Stimulated activated CD4-positive, alpha-beta T cell treated with anti-CD3 and anti-CD28 coated beads, Interleukin-1b, Interleukin-23, amount 100 ng/mL, for 1 hour (primary cell): ENCODE measurements around the gene NXN.
"Not testable (repeated sequence)": the region's sequence is repeated elsewhere in the genome, so short reads cannot be mapped to it uniquely, and the experiment has no call there.

Experiments
- DNase-seq, 2 donors: peaks; one replicate each; pipeline ENCODE4 v3.0.0-alpha.2; 2020; ENCODE audit warnings: low read depth in 2 of 2

Gene NXN

DNA sequence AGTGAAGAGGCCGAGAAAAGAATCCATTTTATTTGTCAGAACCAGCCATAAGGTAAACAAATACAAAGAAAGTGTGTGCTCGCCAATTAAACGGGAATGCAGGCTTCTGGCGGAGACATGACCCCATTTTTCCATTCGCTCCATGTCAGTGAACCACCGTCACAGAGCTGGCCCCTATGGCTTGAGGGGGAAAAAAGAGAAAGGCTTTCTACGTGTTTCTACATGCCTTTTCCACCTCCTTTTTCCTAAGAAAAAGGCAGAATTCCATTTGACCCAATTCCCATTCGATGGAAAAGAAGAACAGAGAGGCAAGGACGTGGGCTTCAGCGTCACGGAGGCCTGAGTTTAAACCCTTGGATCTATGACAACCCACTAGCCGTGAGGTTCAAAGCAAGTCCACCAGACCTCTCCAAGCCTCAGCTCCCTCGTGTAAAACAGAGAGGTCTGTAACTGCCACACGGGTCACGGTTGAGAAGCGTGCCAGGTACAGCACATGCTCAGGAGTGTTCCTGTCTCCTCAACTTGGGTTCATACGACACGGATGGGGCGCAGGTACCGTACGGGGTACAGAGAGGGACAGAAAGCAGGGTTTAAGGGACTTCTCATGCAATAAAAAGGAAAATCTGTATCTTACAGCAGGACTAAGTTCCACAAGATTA, 91.9 kb downstream of the NXN start:
- no peak for DNase-seq

DNA sequence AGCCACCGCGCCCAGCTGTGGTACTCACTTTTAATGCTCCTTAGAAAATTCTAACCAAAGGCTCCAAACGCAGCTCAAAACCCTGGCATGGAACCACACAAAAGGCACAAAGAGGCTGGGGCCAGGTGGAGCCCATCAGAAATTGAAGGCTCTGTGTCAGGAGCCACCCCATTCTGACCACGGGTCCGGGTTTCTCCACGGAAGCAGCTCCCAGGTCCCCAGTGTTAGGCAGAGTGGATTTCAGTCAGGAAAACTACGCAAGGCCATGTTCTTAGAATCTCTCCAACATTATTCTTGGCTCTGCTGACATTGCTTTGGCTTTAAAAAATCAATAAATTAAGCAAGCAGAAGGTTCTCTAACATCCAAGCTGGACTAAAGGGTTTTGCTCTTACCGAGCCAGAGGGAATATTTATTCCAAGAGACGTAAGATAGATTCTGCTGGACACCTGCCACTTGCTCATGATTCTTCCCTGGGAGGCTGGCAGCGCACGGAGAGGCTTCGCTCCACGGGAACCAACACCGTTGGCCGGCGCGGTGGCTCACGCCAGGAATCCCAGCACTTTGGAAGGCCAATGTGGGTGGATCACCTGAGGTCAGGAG, 93.5 kb downstream of the NXN start:
- no peak for DNase-seq

DNA sequence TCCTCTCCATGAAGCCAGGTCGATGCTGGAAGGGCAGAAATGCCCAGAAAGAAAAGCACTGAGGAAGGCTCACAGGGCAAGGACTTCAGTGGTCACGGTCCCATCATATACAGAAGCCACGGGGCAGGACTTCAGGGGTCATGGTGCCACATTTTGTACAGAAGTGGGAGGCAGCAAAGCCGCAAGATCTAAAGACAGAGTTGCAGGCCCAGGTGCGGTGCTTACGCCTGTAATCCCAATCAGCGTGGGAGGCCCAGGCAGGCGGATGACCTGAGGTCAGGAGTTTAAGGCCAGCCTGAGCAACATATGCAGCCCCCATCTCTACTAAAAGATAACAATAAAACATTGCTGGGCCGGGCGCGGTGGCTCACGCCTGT, 96.0 kb downstream of the NXN start:
- no peak for DNase-seq

DNA sequence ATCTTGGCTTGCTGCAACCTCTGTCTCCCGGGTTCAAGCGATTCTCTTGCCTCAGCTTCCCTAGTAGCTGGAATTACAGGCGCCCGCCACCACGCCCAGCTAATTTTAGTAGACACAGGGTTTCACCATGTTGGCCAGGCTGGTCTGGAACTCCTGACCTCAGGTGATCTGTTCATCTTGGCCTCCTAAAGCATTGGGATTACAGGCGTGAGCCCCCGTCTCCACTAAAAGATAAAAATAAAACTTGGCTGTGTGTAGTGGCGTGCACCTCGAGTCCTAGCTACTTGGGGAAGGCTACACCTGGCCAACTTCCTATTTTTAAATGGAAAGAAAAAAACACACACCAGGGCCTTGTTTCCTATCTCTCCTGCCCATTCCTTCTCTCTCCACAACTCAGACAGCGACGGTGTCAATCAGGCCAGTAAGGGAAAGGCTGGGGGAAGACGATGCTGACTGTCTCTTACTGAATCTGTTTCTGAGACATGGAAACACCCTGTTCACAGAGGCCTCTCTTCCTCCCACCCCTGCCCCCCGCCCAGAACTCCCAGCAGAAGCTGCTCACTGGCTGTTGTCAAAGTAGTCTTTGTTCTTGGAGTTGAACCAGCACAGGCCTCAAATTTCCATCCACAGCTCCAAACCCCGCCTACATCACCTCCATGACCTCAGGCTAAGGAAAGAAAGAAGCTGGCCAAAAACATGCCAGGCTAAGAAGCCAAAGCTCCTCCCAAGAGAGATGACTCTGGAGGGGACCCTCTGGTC, 96.6 kb downstream of the NXN start:
- no peak for DNase-seq

DNA sequence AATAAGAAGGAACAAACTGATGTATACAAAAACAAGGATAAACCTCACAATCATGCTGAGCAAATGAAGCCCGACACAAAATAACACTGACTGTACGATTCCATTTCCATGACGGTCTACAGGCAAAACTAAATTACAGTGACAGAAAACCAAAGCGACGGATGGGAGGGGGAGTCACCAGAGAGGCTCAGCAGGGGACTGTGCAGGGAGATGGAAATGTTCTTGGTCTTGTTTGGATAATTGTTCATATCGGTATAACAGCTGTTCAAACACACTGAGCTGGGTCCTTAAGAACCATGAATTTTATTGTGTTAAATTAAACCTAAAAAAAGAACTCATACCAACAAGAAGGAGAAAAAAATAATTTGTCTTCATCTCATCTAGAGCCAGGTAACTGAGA, 97.8 kb downstream of the NXN start:
- DNase-seq = no peak

DNA sequence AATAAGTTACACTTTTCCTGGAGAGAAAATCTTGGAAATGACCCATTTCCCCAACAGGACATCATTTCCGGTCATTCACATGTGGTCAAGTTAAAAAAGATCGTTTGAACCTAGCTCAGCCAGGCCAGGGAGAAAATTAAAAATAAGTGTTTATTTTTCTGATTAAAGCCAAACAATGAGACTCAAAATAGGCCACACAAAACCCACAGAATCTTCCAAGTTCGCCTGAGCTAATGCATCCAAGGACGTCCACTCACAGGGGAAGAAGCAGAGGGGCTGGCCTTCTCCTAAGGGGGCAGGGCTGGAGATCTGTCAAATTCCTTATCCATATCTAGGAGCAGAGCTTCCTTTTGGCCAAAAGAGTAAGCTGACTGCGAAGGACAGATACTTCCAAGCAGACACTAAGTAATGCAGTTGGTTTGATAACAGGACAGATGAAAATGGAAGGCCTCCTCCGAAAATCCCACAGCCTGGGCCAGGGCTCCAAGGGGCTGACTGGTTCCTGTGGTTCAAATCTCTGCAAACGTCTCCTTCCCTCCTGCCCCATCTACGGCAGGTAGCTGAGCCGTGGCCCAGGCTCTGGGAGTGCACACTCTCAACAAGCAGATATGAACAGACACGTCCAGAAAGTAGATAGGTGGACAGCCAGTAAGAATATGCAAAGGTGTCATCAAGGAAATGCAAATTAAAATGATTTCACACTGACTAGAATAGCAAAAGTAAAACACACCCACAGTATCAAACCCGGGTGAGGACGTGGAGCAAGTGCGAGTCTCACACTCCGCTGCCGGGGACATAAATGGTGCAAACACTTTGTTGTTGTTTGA, 98.9 kb downstream of the NXN start:
- no peak for DNase-seq

DNA sequence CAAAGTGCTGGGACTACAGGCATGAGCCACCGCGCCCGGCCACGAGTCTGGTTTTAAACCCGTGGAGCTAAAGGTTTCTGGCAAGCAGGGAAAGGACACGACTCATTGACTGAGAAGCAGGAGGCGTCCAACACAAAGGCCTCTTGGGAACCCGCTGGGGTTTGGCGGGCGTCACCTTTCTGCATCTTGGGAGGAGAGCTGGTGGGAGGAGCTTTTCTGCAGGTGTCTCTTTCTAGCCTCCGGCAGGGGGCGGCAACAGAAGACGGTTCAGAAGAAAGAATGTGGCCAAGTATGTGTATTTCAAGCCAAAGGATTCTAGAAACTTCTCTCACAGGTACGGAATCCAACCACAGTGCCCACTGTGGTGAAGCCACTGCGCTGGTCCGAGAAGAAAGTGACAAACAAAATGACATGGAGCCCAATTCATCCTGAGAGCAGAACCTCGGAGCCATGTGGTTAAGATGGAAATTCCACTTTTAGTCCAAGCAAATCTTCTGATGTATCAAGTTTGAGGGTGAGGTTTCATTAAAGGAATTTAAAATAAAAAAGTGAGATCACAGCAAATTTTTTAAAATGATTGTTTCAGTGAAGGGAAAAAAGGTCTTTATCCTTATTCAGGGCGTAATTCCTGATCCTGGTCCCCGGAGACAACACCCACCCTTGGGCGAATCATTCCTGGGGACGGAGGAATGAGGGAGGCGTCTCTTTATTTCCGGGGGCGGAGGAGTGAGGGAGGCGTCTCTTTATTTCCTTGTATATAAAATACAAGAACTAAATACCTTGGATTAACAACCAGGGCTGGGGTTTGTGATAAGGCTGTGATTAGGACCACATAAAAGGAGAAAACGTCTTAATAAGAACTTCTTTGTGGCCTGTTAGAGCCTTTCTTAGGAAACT, 99.8 kb downstream of the NXN start:
- peak; percentile 21 to 37 for DNase-seq

DNA sequence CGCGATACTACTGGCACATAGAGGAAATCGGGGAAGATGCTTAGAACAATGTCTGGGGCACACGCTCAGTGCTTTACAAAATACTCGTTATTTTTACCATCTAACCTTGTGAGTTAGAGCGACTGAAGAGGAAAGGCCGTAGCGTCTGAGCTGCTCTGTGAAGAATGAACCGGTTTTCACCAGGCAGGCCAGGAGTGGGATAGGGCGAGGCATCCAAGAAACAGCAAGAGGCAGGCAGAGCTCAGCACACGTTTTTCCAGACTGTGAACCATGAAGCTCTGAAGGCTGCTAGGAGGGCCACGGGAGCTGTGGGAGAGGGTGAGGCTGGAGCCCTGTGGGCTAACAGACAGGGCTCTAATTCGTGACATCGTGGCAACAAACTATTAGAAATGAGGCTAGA, 101.9 kb downstream of the NXN start:
- DNase-seq = no peak

DNA sequence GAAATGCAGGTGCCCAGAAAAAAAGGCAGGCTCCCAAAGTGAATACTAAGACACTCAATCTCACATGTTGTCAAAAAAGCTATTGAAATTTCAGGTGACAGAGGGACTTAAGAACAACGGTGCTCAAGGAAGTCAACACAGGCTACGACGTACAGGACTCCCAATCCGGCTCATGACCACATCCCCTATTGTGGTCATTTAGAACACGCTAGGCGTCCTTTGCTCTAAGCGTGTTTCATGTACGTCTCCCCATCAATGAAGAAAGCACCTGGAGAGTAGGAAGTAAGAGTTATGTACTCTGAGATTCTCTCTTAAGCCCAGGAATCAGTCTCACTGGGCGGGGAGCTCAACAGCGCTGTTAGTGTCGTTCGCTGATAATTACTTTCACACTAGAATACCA, 103.3 kb downstream of the NXN start:
- DNase-seq = no peak

DNA sequence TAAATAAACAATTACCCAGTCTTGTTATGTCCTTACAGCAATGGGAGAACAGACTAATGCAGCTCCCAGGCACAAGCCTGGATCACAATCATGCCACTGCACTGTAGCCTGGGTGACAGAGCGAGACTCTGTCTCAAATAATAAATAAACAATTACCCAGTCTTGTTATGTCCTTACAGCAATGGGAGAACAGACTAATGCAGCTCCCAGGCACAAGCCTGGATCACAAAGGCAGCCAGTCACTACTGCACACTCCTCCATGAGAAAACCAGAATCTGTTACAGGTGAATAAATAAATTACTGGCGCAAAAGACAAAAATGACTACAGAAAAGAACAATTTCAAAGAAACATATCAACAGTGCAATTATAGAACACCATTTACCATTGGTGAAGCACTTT, 105.0 kb downstream of the NXN start:
- DNase-seq = not testable (repeated sequence)

DNA sequence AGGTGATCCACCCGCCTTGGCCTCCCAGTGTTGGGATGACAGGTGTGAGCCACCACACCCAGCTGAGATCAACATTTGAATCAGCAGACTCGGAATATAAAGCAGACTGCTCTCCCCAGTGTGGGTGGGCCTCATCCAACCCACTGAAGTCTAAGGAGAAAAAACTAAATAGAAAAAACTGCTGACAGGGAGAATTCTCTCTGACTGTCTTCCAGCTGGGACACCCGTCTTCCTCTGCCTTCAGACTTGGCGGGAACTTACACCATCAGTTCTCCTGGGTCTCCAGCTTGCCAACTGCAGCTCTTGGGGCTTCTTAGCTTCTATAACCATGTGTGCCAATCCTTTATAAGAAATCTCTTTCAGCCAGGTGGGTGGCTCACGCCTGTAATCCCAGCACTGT, 106.7 kb downstream of the NXN start:
- no peak for DNase-seq

DNA sequence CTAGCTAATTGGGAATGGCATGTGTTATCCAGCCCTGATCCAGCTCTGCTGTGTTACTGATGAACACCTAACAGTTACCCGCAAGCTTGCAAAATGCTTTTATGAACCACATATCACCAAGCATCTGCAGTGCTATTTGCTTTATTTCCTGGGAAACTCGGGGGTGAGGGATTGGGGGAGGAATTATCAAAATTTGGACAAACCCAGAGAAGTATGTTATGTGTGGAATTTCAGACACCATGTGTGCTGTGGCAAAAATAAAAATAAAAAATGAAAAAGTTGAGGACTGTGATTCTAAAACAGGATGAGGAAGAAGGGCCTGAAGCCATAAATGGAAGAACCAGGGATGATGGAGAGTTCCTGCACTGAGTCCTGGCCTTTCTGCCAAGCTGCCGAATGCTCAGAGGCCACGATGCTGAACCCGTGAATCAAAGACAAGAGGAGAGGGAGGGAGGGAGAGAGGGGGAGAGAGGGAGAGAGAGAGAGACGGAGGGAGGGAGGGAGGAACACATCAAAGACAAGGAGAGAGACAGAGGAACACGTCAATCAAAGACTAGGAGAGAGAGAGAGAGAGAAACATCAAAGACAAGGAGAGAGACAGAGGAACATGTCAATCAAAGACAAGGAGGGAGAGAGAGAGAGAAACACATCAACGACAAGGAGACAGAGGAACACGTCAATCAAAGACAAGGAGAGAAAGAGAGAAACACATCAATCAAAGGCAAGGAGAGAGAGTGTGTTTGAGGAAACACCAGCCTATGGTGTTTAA, 107.6 kb downstream of the NXN start:
- DNase-seq = no peak

DNA sequence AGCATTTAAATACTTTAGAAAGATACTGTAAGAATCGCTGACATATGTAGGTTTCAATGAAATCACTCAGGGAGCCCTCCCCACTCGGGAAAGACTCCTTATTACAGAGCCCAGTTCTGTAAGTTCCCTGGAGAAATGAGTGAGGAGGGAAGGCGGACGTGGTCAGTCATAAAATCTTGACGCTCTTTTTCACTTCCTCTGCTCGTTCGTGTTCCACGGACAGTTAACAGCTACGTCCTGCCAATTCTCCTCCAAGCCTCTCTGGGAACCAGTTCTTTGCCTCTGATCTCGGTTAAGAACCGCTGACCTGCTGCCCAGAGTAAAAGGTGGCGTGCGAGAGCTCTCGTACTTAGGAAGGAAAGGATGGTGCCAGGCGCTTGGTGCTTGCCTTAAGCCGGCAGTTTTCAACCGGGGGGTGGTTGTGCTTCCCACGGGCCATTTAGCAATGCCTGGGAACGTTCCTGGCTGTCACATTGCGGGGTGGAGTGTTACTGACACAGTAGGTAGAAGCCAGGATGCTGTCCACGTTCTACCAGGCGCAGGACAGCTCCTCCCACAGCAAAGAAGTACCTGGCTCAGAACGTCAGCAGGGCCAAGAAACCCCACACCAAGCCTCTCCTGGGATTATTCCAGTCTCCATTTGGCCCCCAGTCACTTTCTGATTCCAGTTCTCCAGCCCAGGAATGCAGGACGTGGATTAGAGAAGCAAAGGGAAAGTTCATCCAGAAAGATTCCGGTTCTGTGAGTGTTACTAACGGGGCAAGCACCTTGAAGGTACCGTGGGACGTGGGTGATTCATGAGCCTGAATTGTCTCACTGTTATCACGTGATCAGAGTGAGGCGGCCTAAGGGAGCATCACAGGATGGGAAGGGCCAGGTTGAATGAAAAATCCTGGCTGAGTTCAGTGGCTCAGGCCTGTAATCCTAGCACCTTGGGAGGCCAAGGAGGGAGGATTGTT, 109.7 kb downstream of the NXN start:
- DNase-seq = no peak

DNA sequence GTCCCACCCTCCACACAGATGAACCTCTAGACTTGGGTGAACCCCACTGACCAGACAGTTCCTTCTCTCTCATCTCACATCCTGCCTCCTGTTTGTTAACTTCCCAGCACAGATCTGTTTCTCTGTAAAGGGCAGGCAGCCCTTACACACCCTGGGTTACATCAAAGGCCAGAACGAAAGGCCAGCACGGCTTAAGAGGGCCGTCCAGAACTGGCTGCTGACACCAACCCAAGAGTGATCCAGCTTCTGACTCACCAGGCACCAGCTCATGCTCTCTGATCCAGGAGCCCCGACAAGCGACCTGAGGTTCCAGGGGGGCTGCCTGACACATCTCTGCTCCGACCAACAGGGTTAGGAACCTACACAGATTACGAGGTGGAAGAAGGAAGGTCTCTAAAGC, 110.5 kb downstream of the NXN start:
- DNase-seq = no peak

DNA sequence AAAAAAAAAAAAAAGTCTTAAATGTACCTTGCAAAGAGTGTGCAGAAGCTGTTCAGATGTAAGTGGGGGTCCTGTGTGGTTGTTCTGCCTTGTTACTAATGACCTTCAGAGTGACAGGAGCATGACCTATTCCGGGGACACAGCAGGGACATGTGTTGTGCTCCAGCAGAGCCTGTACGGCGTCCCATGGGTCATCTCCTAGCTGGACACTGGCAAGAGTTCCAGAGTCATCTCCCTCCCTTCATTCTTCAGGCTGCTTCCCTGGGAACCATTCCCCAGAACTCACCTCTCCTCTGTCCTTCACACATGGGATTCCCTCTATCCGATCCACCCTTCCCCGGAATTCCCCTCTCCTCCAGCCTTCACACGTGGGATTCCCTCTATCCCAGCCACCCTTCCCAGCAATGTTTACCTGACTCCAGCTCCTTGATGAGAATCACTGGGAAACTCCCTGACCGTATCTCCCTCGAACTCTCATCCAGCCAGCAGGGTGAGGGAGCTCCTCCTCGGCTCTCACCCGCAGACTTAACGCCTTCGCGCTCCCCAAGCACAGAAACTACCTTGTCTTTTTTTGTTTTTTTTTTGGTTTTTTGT, 111.6 kb downstream of the NXN start:
- DNase-seq = no peak

DNA sequence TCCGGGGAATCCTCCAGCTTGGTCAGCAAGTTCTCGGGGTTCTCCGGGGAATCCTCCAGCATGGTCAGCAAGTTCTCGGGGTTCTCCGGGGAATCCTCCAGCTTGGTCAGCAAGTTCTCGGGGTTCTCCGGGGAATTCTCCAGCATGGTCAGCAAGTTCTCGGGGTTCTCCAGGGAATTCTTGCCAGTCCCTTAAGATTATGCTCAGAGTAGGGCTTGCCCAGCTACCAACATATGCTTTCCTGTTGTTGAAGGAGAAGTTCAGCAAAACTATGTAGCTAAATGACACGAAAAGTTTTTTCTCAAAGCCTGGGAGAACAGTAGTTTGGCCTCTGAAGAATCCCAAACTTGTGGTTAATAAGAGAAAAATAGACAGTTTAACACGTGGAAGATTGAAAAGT, 112.3 kb downstream of the NXN start:
- not testable (repeated sequence) for DNase-seq

DNA sequence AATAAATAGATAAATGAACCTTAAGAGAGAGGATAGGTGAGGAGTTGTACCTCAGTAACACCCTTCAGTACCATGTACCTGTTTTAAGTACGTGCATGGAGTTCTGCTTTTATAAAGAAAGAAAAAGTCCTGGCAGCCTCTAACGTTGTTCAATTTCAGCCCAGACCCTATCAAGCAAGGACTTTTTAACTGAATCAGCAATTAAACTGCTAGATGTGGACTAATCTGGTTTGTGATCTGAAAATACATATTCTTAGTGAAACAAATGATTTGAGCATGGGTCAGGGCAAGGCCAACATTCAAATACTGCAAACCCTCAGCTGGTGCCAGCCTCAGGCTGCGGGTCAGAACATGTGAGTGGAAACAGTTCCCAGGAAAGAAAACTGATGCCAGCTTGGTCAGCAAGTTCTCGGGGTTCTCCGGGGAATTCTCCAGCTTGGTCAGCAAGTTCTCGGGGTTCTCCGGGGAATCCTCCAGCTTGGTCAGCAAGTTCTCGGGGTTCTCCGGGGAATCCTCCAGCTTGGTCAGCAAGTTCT, 112.9 kb downstream of the NXN start:
- no peak for DNase-seq

DNA sequence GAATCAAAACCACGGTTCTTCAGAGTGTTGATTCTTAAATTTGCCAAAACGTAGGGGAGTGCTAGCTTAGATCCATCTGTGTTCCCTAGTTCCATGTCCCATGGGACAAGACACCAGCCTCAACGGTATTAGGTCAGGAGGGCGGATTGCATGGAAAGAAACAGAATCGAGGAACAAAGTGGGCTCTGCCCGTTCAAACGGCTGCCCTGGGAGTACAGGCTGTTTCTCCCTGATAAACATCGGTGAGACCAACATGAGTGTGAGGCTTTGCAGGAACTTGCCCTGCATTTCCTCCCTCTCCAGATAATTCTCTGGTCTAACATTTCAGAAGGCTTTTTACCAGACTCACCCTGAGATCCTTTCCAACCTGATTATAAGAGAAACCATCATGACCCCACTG, 115.3 kb downstream of the NXN start:
- no peak for DNase-seq

DNA sequence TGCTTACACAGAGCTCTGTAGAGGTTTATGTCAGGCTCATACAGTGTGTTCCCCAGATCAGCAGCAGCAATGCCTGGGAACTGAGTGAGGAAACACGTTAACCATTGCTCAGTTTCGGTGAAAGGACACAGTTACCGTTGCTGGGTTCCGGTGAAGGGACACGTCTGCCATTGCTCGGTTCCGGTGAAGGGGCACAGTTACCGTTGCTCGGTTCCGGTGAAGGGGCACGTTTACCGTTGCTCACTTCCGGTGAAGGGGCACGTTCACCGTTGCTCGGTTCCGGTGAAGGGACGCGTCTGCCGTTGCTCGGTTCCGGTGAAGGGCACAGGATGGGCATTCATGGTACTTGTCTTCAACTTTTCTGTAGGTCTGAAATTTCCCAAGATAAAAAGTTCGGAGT, 115.7 kb downstream of the NXN start:
- no peak for DNase-seq
